Heart right ventricle (tissue), 16 donors: ENCODE results near the gene ZC2HC1C. TPM values are rescaled to one million over a fixed set of nuclear protein-coding genes. Genes with fewer than 3 reads are reported as not detected.

Source experiments
- ATAC-seq, 8 donors: fragments of 200-7000 bp; cut with Tn5 transposase; one replicate each; pipeline ENCODE4 v1.9.1; 2020; ENCODE audit warnings: mild to moderate bottlenecking in 8 of 8, moderate library complexity in 8 of 8, moderate number of reproducible peaks in 1 of 8
- DNase-seq, 2 donors: peaks; one replicate each; pipeline ENCODE4 v3.0.0-alpha.2; 2020
- H3K27ac ChIP-seq, 10 donors: fragments of 200-600 bp; sonication (generic) in 2 of 10; one replicate each; pipeline versions ENCODE4 v1.5.0 to v1.8.0; 2020 to 2022; ENCODE audit warnings: mild to moderate bottlenecking in 3 of 10
- H3K27me3 ChIP-seq, 7 donors: fragments of 200-600 bp; one replicate each; pipeline ENCODE4 v1.8.0; 2021 to 2022; ENCODE audit warnings: mild to moderate bottlenecking in 2 of 7
- H3K36me3 ChIP-seq, 9 donors: fragments of 200-600 bp; sonication (generic) in 1 of 9; one replicate each; pipeline versions ENCODE4 v1.5.0 to v1.8.0; 2020 to 2022; ENCODE audit warnings: mild to moderate bottlenecking in 2 of 9
- H3K4me1 ChIP-seq, 9 donors: fragments of 200-600 bp; sonication (generic) in 1 of 9; one replicate each; pipeline versions ENCODE4 v1.5.0 to v1.8.0; 2020 to 2022; ENCODE audit warnings: mild to moderate bottlenecking in 4 of 9
- H3K4me3 ChIP-seq, 10 donors: fragments of 200-600 bp; sonication (generic) in 2 of 10; one replicate each; pipeline versions ENCODE4 v1.5.0 to v1.8.0; 2020 to 2022; ENCODE audit warnings: mild to moderate bottlenecking in 7 of 10, moderate library complexity in 2 of 10
- H3K9me3 ChIP-seq, 11 donors: fragments of 200-600 bp in 10 of 11; sonication (generic) in 2 of 11; one replicate each; pipeline versions ENCODE4 v1.5.0 to v1.8.0; 2013 to 2022; ENCODE audit warnings: mild to moderate bottlenecking in 2 of 11, control low read depth in 1 of 11, moderate library complexity in 1 of 11
- WGBS, 2 donors: extraction: QIAGEN DNeasy Blood & Tissue Kit; methylation state at CpG; one replicate each; pipeline ENCODE4 v1.1.7; 2013; ENCODE audit warnings: inconsistent platforms in 1 of 2; 5-methylcytosine and 5-hydroxymethylcytosine counted together
- intact Hi-C, 10 donors: fragments of 100-400 bp; cut with DNase I; formaldehyde crosslinking; loops; one replicate each; pipeline versions ENCODE4 v1.11.1 to v1.14.2; 2022
- polyA plus RNA-seq, 2 donors: library from polyadenylated mRNA; stranded (reverse); fragments of 200-250 nt; gene quantifications; one replicate each; pipeline ENCODE4 v1.2.3, GENCODE V29; 2013
- total RNA-seq, 10 donors: library from RNA; stranded (reverse); fragmentation: NEBNext Ultra II Directional in 3 of 10; extraction: Animal tissue kit (Norgen Biotek cat#: 25700) in 3 of 10; gene quantifications; one replicate each; pipeline versions ENCODE4 v1.2.1 to v1.2.4, GENCODE V29; 2021 to 2023
- TF ChIP-seq, protein P1 (sequence below), 9 donors: fragments of 200-600 bp; sonication (generic) in 2 of 9; IDR thresholded peaks; one replicate each; pipeline versions ENCODE4 v1.5.0 to v1.8.0; 2021 to 2022; ENCODE audit warnings: antibody characterized with exemption in 9 of 9, mild to moderate bottlenecking in 5 of 9, moderate library complexity in 1 of 9
- donor health status: Arrhythmogenic right ventricular cardiomyopathy.
- donor health status: ischemic (EF 13 %, LVEDD 7.1; RV severe dilation, severe dysfunction).
- donor health status: healthy with polysubstance abuse.
- donor health status: DM: no; HTN: yes; CAD: no.
- donor health status: DM: no; HTN: no; CAD: no.
- donor health status: ischemic (EF 25% LVEDD 6.9; RV normal size, moderate dysfunction).
- donor health status: ischemic (EF 25% LVEDD 5.7; RV mildly dilated, moderate dysfunction).
- donor health status: healthy.
- donor health status: DM: yes; HTN: yes; CAD: no.
- donor health status: Ischemic cardiomyopathy.
- donor health status: ischemic (EF 35%, LVEDD 5.7; RV mildly dilated, moderate dysfunction).
- donor health status: nonischemic (EF 11% LVEDD 7.7; RV severe dilation, severe dysfunction).
- donor health status: DM: yes; HTN: yes; CAD: no.
- donor health status: PGD.
- donor health status: ischemic (EF 29% LVEDD 5.4; RV normal size, mild dysfunction).
- donor health status: nonischemic (EF 23%, LVEDD 6.1; RV moderate dilation, normal function).

Gene ZC2HC1C
- total and polyA plus RNA-seq, 12 donors, result 3.7 to 14.6 (median 8.9) TPM

DNA sequence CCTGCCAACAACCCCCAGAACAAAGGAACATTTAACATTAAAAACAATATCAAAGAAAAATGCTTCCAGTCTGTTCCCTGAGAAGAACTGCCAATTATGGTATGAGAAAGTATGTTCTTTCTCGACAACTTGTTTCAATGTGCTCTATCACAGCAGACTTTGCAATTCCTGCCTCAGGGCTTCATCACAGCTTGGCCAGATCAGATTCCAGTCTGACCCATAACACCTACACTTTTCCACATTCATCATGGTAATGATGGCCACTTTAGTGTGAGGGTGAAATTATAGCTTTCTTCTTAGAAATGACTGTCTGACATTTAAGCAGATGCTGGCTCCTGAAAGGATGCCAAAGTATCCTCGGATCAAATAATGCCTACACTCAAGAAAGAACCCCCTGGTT is 40.4 kb downstream of the ZC2HC1C start:
- no peak overlapping the region for H3K4me3 ChIP-seq
- DNase-seq, result no peak
- H3K36me3 ChIP-seq, result peaks cover 5 to 100% (median 79%) of the 10 kb centered on the region in 9 donors
- intact Hi-C loops, result no loop called here
- H3K27ac ChIP-seq, result no peak overlapping the region
- WGBS, 2 donors, result 91 to 92% methylated on average over 2 of the region's 2 CpGs
- H3K27me3 ChIP-seq, result no peaks in the 10 kb centered on the region
- TF ChIP-seq, protein P1, sequence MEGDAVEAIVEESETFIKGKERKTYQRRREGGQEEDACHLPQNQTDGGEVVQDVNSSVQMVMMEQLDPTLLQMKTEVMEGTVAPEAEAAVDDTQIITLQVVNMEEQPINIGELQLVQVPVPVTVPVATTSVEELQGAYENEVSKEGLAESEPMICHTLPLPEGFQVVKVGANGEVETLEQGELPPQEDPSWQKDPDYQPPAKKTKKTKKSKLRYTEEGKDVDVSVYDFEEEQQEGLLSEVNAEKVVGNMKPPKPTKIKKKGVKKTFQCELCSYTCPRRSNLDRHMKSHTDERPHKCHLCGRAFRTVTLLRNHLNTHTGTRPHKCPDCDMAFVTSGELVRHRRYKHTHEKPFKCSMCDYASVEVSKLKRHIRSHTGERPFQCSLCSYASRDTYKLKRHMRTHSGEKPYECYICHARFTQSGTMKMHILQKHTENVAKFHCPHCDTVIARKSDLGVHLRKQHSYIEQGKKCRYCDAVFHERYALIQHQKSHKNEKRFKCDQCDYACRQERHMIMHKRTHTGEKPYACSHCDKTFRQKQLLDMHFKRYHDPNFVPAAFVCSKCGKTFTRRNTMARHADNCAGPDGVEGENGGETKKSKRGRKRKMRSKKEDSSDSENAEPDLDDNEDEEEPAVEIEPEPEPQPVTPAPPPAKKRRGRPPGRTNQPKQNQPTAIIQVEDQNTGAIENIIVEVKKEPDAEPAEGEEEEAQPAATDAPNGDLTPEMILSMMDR (IDR thresholded peaks at IDR 0.05), result no peak
- ATAC-seq, result no peak
- H3K9me3 ChIP-seq, result no peaks in the 10 kb centered on the region
- no peaks in the 10 kb centered on the region for H3K4me1 ChIP-seq

DNA sequence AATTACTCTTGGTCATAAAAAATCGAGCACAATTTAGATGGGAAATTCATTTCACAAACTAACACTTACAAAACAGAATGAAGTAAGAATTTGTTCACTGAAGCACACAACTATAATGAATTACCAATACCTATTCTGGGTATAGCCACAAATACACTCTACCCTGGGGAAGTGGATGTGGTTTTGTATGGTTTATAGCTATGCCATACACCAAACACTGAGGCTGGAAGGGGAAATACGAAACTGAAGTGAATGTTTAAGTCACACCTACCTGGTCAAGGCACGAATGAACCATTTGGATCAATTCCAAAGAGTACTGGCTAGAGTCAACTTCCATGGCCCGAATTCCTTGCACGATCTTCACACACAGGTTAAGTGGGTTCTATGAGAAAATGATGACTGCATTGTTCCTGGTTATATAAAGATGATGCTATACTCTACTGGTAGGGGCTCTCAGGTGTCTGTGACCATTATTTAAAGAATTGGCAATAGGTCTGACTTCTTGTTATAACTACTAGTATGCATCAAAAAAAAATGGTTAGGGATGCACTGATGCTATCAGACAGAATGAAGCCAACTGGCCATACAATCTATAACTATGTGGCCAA is 44.6 kb downstream of the ZC2HC1C start:
- Histone ChIP-seq H3K4me3 (no peak overlapping the region), H3K9me3 (no peaks in the 10 kb centered on the region), H3K27ac (no peak overlapping the region), H3K27me3 (no peaks in the 10 kb centered on the region), H3K36me3 (peaks cover 0 to 100% (median 75%) of the 10 kb centered on the region in 9 donors), H3K4me1 (no peaks in the 10 kb centered on the region)
- DNase-seq (no peak), ATAC-seq (no peak)
- 86 to 87% methylated on average over 5 of the region's 5 CpGs for WGBS, 2 donors
- TF ChIP-seq, protein P1 (IDR thresholded peaks at IDR 0.05), result no peak
- intact Hi-C loops, result no loop called here

DNA sequence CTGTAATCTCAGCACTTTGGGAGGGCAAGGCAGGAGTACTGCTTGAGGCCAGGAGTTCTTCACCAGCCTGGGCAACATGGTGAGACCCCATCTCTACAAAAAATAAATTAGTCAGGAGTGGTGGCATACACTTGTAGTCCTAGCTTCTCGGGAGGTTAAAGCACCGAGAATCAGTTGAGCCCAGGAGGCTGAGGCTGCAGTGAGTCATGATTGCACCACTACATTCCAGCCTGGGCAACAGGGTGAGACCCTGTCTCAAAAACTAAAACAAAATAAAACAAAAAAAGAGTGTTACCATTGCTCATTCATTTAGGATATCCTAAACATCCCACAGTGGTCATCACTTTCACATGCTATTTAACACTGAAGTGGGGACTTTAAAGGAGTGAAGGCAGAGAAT is 49.6 kb downstream of the ZC2HC1C start:
- intact Hi-C loops, result no loop called here
- no peak overlapping the region for H3K4me3 ChIP-seq
- H3K4me1 ChIP-seq, result peaks cover 0 to 28% (median 4%) of the 10 kb centered on the region in 9 donors
- ATAC-seq (no peak), DNase-seq (no peak)
- H3K27me3 ChIP-seq, result no peaks in the 10 kb centered on the region
- H3K36me3 ChIP-seq, result peaks cover 0 to 86% (median 51%) of the 10 kb centered on the region in 9 donors
- WGBS, 2 donors, result 96 to 97% methylated on average over 2 of the region's 2 CpGs
- H3K9me3 ChIP-seq, result no peaks in the 10 kb centered on the region
- TF ChIP-seq, protein P1 (IDR thresholded peaks at IDR 0.05), result no peak
- H3K27ac ChIP-seq, result no peak overlapping the region

DNA sequence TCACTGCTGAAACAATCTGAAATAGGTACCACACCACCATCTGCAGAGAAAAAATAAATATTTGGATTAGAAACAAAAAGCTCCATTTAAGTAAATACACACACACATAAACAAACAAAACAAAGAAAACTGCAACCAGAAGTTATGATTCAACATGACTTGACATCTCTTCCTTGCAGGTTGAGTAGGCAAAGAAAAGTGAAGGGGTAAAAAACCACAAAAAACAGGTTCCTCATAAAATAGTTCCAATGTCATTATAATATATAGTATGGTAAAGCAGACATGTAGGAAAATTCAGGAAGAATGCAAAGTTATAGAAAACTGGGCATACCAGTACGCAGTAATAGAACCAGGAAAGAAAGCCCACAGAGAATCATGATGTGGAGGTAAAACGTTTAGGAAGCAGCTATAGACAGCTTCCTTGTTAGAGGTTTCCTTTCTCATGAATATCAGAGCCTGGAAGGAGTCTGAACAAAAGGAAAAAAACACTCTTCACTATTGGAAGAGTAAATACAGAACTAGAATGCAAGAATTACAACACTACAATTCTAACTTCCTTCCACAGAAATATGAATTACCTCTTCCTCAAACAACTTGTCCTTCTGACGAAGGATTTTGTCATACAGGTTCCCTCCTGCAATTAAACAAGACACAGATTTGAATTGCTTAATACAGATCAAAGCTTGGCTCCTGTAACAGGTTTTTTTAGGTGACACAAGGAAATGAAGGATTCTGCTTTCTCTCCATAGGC is 51.3 kb downstream of the ZC2HC1C start:
- ATAC-seq, result no peak
- TF ChIP-seq, protein P1 (IDR thresholded peaks at IDR 0.05), result no peak
- 70 to 80% methylated on average over 3 of the region's 3 CpGs for WGBS, 2 donors
- Histone ChIP-seq H3K27me3 (no peaks in the 10 kb centered on the region), H3K4me1 (peaks cover 0 to 44% (median 19%) of the 10 kb centered on the region in 9 donors), H3K4me3 (no peak overlapping the region), H3K36me3 (peaks cover 0 to 71% (median 34%) of the 10 kb centered on the region in 9 donors), H3K9me3 (no peaks in the 10 kb centered on the region), H3K27ac (peak overlapping the region in 1 of 10 donors; percentile 72)
- no peak for DNase-seq
- intact Hi-C loops, result loop anchor here in 1 of 10 donors (5.0 kb wide), 1 partner anchor 372 kb away; no protein-coding TSS in a partner anchor
